Stomach smooth muscle (tissue), 2 donors: ENCODE data around the gene RPS6KA2.

Experiments used
- H3K27ac ChIP-seq: one replicate; pipeline ENCODE4 v1.7.0; 2013; ENCODE audit warnings: mild to moderate bottlenecking, low read length, inconsistent platforms
- H3K27me3 ChIP-seq, 2 donors: one replicate each; pipeline ENCODE4 v1.7.0; 2013; ENCODE audit warnings: low read length in 2 of 2; ENCODE audit not compliant: insufficient read depth in 2 of 2, control insufficient read depth in 1 of 2
- H3K36me3 ChIP-seq, 2 donors: one replicate each; pipeline ENCODE4 v1.7.0; 2013; ENCODE audit warnings: low read length in 2 of 2; ENCODE audit not compliant: control insufficient read depth in 2 of 2, insufficient read depth in 2 of 2
- H3K4me1 ChIP-seq: one replicate; pipeline ENCODE4 v1.7.0; 2013; ENCODE audit warnings: low read length; ENCODE audit not compliant: control insufficient read depth, insufficient read depth
- H3K4me3 ChIP-seq, 2 donors: one replicate each; pipeline ENCODE4 v1.7.0; 2013; ENCODE audit warnings: low read length in 2 of 2
- H3K9ac ChIP-seq, 2 donors: one replicate each; pipeline ENCODE4 v1.7.0; 2013; ENCODE audit warnings: low read length in 2 of 2, mild to moderate bottlenecking in 1 of 2
- H3K9me3 ChIP-seq, 2 donors: one replicate each; pipeline ENCODE4 v1.7.0; 2013; ENCODE audit warnings: low read length in 2 of 2; ENCODE audit not compliant: control insufficient read depth in 2 of 2
- donor health status: healthy.
- donor health status: Pancreatic carcinoma.

The RPS6KA2 gene

DNA sequence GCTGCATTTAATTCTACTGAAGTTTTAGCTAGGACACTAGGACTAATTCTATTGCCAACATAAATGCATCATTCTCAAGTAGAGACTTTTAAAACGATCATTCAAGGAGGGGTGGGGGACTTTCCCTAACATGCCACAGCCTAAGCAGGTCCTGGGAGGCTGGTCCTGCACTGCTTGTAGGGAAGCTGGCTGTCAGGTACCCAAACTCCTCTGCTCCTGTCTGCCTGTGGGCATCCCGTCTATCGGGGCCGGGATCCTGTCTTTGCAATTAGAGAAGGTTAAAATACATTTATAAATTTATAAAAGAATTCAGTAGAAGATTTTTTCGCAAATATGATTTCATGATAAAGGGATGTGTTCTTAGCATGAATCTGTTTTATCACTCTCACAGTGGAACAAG lies 192.7 kb downstream of the RPS6KA2 start:
- peaks cover 4 to 8% of the 10 kb centered on the region in 2 donors for H3K36me3 ChIP-seq
- H3K9me3 ChIP-seq: no peaks in the 10 kb centered on the region
- no peaks in the 10 kb centered on the region for H3K27me3 ChIP-seq
- no peak overlapping the region for H3K4me3 ChIP-seq
- H3K27ac ChIP-seq: no peak overlapping the region
- H3K9ac ChIP-seq: no peak overlapping the region
- no peaks in the 10 kb centered on the region for H3K4me1 ChIP-seq

DNA sequence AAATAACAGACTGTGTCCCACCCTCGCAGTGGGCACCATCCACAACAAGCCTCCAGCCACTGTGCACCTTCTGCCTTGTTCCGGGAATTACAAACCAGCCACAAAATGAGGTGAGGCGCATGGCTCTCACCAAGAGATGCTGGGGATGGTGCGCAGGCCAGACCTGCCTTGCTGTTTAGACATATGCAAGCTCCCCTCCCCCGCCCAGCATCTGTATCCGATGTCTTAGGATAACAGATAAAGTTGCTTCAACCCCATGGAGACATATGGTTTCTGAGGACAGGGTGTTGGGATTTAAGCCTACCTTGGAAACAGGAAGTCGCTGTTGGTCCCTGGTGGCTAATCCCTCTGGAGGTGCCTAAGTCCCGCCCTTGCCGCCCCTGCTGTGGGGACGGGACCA lies 194.0 kb downstream of the RPS6KA2 start:
- Histone ChIP-seq H3K27me3 (no peaks in the 10 kb centered on the region), H3K4me1 (no peaks in the 10 kb centered on the region), H3K27ac (no peak overlapping the region), H3K9ac (no peak overlapping the region), H3K36me3 (peaks cover 4 to 8% of the 10 kb centered on the region in 2 donors), H3K4me3 (no peak overlapping the region), H3K9me3 (no peaks in the 10 kb centered on the region)

DNA sequence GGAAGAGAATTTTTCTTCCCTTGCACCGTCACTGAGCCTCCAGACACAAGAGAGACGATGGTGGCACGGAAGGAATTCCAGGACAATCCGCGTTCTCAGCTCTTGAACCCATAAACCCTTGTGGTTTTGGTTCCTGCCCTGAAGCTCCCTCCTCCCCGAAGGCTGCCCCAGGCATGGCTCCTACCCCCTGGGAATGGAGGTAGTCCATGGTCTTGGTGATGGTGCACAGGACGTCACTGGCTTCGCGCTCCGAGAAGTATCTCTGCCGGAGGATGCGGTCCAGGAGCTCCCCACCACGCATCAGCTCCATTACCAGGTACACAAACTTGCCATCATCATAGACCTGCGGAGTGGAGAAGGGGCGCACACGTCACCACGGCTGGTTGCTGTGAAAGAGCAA lies 196.8 kb downstream of the RPS6KA2 start:
- Histone ChIP-seq H3K9me3 (no peaks in the 10 kb centered on the region), H3K4me1 (no peaks in the 10 kb centered on the region), H3K36me3 (peaks cover 4 to 8% of the 10 kb centered on the region in 2 donors), H3K27me3 (no peaks in the 10 kb centered on the region), H3K27ac (no peak overlapping the region), H3K9ac (no peak overlapping the region), H3K4me3 (no peak overlapping the region)

DNA sequence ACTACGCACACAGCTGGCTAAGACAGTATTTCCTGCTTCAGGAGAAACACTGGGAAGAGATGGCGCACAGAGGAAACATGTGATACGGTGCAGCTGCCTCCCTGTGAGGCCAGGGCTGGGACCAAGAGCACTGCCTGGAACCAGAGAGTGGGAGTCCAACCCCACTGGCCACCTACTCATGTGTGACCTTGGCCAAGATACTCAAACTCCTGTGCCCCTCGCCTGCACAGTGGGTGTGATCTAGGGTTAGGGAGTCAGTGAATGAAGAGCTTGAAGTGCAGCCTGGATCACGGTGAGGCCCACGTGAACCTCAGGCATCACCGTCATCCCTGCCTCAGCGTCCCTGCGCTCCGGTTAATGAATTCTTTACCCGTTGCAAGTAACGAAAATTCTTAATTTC lies 202.6 kb downstream of the RPS6KA2 start:
- Histone ChIP-seq H3K36me3 (peaks cover 4 to 20% of the 10 kb centered on the region in 2 donors), H3K9me3 (no peaks in the 10 kb centered on the region), H3K4me3 (no peak overlapping the region), H3K27ac (no peak overlapping the region), H3K9ac (no peak overlapping the region), H3K27me3 (no peaks in the 10 kb centered on the region), H3K4me1 (no peaks in the 10 kb centered on the region)

DNA sequence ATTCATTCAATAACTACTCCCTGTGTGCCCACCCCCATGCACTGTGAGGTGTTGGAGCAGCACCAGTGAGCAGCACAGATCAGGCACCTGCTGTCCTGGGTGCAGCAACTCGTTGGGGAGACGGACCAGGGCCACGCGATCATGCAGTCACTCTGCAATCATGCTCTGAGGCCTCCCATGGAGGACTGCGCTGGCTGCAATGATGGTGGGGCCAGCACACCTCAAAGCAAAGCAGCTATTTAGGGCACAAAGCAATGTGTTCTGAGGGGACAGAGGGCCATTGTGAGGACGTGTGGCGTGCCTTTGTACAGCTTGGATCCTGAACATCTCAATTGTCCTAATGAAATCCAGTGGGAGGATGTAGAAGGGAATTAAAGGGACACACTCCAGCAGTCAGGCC lies 203.3 kb downstream of the RPS6KA2 start:
- no peak overlapping the region for H3K9ac ChIP-seq
- H3K4me3 ChIP-seq: no peak overlapping the region
- H3K36me3 ChIP-seq: peaks cover 4 to 22% of the 10 kb centered on the region in 2 donors
- H3K4me1 ChIP-seq: no peaks in the 10 kb centered on the region
- H3K9me3 ChIP-seq: no peaks in the 10 kb centered on the region
- no peaks in the 10 kb centered on the region for H3K27me3 ChIP-seq
- no peak overlapping the region for H3K27ac ChIP-seq

DNA sequence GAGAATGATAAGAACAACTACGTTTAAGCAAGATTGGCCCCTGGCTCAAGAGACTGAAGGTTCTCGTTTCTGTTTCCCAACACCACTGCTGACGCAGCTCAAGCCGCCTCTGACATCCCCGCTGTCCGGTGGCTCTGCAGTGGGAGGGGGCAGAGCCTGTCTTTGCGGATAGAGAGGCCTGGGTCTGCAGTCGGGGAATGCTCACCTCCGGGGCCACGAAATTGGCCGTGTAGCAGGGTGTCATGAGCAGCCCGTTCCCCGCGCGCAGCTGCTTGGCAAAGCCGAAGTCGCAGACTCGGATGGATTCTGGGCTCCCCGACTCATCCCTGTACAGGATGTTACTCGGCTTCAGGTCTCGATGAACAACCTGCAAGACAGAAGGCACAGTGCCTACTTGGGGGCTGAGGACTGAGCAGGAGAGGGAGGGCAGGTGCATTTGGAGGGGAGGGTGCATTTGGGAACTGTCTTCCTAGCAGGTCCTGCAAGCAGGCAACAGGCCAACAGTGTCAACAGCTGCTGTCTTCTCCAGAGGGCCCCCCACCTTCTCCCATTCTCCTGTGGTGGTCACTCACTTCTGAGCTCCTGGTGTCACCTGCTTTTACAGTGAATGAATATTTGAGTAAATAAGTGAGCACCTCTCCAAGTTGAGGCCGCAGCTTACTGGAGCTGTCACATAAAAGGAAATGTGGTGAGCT lies 203.9 kb downstream of the RPS6KA2 start:
- H3K27me3 ChIP-seq: no peaks in the 10 kb centered on the region
- H3K9ac ChIP-seq: no peak overlapping the region
- H3K9me3 ChIP-seq: no peaks in the 10 kb centered on the region
- no peak overlapping the region for H3K27ac ChIP-seq
- peaks cover 4 to 28% of the 10 kb centered on the region in 2 donors for H3K36me3 ChIP-seq
- H3K4me1 ChIP-seq: no peaks in the 10 kb centered on the region
- H3K4me3 ChIP-seq: no peak overlapping the region

DNA sequence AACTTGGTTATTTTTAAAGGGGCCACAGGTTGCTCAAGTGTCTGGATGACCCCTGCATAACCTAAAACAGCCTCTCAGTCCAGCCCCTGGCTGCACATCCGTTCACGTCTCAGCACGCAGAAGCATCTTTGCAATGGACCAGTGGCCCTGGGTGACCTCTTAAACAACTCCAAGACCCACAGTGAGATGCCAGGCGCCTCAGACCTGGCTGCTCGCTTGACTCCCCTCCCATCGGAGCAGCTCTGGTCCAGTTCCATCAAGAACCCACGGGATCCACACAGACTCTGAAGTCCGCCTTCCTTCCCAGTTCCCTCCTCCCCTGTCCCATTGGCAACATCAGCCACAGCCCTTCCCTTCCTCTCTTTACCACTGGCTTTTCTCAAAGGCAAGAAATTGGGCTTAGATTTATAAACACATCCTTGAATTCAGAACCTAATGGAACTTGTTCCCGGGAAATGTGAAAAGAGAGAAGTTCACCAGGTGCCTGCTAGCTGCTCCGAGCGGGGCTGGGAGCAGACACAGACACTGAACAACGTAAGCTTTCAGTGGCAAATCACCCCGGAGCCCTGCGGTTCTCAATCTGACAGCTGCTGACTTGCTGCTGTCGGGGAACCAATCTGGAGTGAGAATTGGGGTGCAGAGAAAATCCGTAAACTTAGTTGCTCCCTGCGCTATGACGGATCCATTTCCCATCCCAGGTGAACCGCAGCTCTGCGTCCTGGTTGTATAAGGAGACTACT lies 204.7 kb downstream of the RPS6KA2 start:
- H3K27me3 ChIP-seq: no peaks in the 10 kb centered on the region
- no peaks in the 10 kb centered on the region for H3K4me1 ChIP-seq
- peaks cover 4 to 29% of the 10 kb centered on the region in 2 donors for H3K36me3 ChIP-seq
- no peak overlapping the region for H3K4me3 ChIP-seq
- H3K9me3 ChIP-seq: no peaks in the 10 kb centered on the region
- H3K27ac ChIP-seq: no peak overlapping the region
- H3K9ac ChIP-seq: no peak overlapping the region

DNA sequence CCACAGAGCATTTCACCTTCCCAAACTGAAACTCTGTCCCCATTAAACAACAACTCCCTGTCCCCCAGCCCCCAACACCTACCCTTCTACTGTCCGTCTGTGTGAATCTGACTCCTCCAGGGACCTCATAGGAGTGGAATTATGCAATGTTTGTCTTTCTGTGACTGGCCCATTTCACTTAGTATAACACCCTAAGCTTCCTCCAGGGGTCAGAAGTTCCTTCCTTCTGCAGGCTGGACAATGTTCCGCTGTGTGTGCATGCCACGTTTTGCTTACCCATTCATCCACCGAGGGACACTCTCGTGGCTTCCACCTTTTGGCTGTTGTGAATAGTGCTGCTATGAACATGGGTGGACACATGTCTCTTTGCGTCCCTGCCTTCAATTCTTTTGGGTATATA lies 206.7 kb downstream of the RPS6KA2 start:
- Histone ChIP-seq H3K27ac (no peak overlapping the region), H3K9me3 (no peaks in the 10 kb centered on the region), H3K9ac (no peak overlapping the region), H3K27me3 (no peaks in the 10 kb centered on the region), H3K4me3 (no peak overlapping the region), H3K36me3 (peaks cover 4 to 32% of the 10 kb centered on the region in 2 donors), H3K4me1 (no peaks in the 10 kb centered on the region)

DNA sequence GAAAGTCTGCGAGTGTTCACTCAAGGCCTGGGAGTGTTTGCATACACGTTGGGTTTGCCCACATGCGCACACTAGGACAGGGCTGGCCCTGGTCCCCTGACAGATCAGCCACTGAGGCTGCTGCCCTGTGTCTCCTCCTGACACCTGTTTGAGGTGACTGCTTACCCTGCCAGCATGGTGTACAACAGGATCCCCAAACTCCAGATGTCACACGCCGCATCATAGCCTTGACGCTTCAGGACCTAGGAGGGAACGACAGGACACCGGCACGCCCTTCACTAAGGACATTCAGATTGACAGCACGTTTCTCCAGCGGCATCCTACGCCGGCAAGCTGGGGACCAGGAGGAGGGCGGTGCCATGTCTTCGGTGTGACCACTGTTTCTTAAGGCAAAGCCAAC lies 207.3 kb downstream of the RPS6KA2 start:
- H3K27ac ChIP-seq: no peak overlapping the region
- peaks cover 4 to 32% of the 10 kb centered on the region in 2 donors for H3K36me3 ChIP-seq
- H3K27me3 ChIP-seq: no peaks in the 10 kb centered on the region
- no peaks in the 10 kb centered on the region for H3K4me1 ChIP-seq
- H3K9me3 ChIP-seq: no peaks in the 10 kb centered on the region
- H3K9ac ChIP-seq: no peak overlapping the region
- H3K4me3 ChIP-seq: no peak overlapping the region

DNA sequence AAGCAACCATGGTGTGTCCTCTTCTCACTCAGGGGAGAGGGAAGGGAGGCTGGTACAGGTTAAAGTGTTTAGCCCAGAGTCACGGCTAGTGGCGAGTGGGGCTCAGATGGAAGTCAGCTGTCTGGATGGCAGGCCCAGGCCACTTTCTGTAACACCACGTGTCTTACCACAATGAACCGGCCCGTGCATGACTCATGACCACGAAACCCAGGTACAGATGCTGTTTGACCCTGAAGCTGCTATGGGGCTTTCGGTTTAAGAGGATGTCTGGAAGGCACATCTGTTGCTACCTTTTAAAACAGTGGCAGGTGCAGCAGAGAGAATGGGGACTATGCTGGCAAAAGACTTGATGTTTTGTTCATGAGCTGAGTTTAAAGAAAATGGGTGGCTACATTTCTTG lies 207.8 kb downstream of the RPS6KA2 start:
- Histone ChIP-seq H3K36me3 (peaks cover 8 to 32% of the 10 kb centered on the region in 2 donors), H3K9ac (no peak overlapping the region), H3K27me3 (no peaks in the 10 kb centered on the region), H3K4me3 (no peak overlapping the region), H3K9me3 (no peaks in the 10 kb centered on the region), H3K4me1 (no peaks in the 10 kb centered on the region), H3K27ac (no peak overlapping the region)

DNA sequence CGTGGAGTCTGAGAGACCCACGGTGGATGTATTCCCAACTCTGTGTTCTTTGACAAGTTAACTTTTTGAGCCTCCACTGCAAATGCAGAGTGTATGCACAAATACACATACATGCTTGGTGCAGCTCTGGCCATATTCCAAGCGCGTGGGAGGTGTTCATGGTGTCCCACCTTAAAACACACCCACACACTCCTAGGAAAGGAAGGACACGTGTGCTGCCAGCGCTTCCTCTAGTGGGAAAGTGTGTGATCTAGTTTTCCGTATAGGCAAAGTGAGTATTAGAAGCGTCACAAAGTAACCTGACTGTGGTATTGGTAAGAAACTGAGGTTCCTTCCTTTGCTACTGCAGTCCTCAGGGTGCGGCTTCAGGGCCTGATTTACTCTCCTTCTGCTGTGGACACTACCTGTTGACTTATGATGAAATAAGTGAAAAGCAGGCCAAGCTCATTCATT lies 208.3 kb downstream of the RPS6KA2 start:
- peaks cover 8 to 32% of the 10 kb centered on the region in 2 donors for H3K36me3 ChIP-seq
- no peaks in the 10 kb centered on the region for H3K4me1 ChIP-seq

More for the DNA sequence above, 208.3 kb downstream of the RPS6KA2 start:
- Histone ChIP-seq H3K4me3 (no peak overlapping the region), H3K27me3 (no peaks in the 10 kb centered on the region), H3K9ac (no peak overlapping the region), H3K9me3 (no peaks in the 10 kb centered on the region), H3K27ac (no peak overlapping the region)
